Inflammatory macrophage treated with lipopolysaccharide for 1 hour (primary cell): ENCODE results near the gene A3GALT2.

ENCODE experiments used
- DNase-seq, 2 donors: peaks; one replicate each; pipeline ENCODE4 v3.0.0-alpha.2; 2020 to 2022

A3GALT2 gene

DNA sequence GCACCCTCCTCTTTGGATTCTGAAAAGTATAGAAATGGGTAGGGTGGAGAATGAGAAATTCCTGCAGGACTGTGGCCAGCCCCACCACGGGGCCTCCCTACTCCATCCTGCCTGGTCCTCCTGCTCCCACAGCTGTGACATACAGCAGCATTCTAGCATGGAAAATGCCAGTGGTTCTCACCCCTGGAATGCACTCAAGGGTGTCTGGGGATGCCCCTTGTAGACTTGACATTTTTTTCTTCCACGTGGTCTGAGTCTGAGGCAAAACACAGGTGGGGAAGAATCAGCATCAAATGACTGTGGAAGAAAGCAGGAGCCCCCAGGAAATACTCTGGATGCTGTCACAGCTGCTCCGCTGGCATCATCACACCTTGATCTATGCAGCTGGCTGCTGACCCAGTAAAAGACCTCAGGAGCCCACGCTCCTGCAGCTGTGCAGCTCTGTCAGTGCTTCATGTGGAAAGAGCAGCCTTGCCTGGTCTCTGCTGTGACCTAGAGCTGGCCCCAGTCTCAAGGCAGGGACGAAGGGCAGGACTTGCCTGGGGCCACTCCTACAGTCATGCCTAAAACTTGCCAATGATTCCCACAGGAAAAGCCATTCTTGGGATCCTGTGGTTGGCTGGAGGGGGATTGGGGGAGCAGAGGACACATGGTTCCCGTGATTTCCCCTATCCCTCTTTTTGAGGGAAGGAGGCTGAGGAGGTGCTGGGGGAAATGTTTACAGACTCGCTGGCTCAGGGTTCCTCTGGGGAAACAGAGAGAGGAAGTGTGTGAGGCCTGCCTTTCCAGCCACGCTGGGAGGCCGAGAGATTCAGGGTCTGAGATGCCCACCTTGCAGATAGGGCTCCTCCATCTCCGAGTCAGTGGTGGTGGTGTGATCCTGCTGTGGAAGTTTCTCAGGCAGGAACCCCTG lies 10.8 kb upstream of the A3GALT2 start:
- no peak for DNase-seq

- DNase-seq: no peak
Observed at GRCh38 chr1:33330906-33331305, 10.0 kb upstream of the A3GALT2 start.

DNA sequence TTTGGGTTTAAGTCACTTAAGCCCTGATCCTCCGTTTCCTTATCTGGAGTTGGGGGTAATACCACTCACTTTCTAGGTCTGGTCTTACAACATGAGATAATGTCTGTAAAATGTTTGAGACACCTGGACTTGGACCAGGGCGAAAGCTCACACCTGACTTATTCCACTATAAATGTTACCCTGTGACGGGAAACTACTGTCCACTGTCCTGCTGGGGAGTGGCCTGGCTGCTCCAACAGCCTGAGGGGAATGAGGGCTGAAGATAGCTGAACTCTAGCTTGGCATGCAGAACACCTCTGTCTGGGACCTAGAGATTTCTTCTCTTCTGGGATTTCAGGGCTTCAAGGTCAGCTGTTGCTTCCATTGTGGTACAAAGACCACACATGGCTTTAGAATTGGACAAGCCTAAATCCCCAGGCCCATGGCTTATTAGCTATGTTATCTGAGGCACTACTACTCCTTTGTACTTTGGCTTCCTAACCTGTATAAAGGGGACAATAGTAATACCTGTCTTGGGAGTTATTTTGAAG lies 9.5 kb upstream of the A3GALT2 start:
- no peak for DNase-seq

- DNase-seq: no peak
Observed at GRCh38 chr1:33329600-33330305, 8.9 kb upstream of the A3GALT2 start.

DNA sequence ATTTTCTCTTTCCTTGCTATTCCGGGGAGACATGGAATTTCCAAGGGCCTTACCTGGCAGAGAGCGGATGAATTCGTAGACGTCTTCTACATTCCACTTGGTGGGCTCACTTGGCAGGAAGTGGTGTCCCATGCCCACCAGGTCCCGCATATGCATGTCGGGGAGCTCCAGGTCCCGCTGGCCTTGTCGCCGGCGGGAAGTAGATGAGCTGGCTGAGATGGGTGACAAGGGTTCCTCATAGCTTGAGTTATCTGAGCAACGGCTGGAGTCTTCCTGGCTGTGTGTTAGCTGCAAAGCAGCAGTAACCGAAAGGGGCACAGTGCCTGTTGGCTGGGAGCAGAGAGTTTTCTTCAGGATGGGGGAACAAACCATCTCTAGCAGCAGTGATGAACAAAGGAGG lies 7.9 kb upstream of the A3GALT2 start:
- DNase-seq: no peak

DNA sequence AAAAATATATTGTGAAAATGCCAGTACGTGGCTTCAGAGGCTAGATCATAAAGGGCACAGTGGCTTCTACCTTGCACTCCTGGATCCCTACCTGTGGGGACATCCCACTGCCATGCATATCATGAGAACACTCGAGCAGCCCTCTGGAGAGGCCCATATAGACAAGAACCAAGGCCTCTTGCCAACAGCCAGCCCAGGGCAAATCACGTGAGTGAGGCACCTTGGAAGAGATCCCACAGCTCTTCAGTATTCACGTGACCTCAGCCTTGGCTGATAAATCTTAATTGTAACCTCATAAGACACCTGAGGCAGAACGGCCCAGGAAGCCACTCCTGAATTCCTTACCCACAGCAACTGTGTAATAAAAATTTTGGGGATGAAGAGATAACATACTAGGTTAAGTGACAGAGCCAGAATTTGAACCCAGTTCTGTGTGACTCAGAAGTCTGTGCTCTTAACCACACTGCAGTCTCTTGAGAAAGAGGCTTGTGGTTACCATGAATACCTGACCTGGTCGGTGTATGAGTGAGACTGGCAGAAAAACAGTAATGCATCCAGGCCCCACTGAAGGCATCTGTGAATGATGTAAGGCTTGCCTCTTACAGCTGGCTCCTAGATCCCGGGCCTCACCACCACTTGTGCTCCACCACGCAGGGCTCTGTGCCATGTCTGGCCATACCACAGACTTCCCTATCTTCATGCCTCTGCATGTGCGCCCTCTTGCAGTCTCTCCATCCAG lies 6.9 kb upstream of the A3GALT2 start:
- DNase-seq: no peak

DNA sequence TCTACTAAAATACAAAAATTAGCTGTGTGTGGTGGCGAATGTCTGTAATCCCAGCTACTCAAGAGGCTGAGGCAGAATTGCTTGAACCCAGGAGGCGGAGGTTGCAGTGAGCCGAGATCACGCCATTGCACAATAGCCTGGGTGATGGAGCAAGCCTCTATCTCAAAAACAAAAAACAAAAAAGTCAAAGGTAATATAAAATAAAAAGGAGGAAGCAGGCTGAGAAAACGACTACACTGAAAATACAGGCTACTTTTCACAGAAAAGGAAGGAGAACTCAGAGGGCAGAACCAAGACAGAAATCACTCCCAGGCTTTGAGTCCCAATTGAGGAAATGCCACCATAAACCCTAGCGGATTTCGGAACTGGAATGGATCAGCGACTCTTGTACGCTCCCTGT lies 5.9 kb upstream of the A3GALT2 start:
- peak; percentile 56 to 62 for DNase-seq

- DNase-seq: no peak
Observed at GRCh38 chr1:33324677-33325575, 4.0 kb upstream of the A3GALT2 start.

- DNase-seq: no peak
Observed at GRCh38 chr1:33323663-33324477, 3.0 kb upstream of the A3GALT2 start.

- no peak for DNase-seq
Observed at GRCh38 chr1:33322870-33323585, 2.1 kb upstream of the A3GALT2 start.

DNA sequence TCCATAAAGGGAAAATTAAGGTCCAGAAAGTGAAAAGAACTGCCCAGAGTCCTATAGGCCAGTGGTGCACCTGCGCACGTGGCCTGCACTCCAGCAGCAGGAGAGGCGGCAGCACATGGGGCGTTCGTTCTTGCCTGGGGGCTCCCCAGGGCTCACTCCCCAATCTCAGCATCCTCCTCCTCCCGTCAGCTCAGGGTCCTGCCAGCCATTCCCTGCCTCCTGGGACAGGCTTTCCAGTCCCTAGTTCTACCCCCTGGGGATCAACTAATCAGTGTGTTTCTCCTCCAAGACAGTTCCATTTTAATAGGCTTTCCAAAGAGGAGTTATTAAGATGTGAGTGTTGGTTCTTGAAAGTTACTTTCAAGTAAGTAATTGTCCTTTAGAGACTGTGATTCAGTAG lies 1.2 kb upstream of the A3GALT2 start:
- no peak for DNase-seq

DNA sequence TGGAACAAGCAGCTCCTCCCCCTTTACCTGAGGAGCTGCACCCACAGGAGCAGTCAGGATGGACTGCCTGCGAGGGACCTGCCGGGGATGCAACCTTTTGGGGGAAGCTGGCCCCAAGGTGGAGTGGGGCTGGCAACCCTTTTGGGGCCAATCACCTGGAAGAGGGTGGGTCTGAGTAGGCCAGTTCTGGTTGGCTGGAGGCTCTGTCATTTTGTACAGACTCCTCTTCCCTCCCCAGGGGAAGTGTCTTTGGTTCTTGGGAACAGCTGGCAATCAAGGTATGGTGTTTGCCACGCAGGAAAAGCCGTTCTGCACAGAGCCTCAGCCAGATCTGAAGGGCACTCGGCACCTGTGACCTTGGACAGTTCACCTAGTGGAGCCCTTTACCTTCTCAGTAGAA lies 280 bp upstream of the A3GALT2 start:
- DNase-seq: no peak

DNA sequence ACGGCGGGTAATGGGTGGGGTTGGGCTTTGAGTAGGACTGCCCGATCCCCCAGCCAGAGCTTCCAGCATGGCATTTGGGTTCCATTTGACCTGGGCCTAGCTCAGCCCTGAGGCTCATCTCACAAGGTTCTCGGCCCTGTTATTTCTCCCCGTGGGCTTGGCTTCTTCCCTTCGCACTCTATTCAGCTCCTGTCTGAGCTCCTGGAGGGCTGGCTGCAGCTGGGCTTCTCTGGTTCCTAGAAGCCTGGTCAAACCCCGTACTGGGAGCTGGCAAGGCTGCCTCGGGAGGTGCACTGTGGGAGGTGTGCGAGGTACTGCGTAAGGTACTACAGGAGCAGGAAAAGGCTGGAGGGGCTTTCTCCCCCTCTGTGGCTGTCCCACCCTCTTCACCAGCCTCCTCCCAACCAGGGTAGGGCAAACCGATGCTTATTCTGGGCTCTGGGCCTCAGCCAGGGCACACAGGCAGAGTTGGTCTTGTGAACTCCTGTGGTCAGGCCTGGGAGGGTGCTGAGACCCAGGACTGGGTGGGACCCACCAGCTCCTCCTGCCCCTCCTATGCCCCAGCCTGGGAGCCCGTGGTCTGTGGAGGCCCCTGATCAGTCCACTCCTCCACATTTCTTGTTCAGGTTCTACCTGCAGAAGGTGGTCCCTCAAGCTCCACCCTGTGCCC lies 814 bp downstream of the A3GALT2 start:
- DNase-seq: no peak

GRCh38 chr1:33319186-33319948 lies 1.5 kb downstream of the A3GALT2 start:
- DNase-seq: no peak

- no peak for DNase-seq
Observed at GRCh38 chr1:33317946-33318345, 3.0 kb downstream of the A3GALT2 start.

DNA sequence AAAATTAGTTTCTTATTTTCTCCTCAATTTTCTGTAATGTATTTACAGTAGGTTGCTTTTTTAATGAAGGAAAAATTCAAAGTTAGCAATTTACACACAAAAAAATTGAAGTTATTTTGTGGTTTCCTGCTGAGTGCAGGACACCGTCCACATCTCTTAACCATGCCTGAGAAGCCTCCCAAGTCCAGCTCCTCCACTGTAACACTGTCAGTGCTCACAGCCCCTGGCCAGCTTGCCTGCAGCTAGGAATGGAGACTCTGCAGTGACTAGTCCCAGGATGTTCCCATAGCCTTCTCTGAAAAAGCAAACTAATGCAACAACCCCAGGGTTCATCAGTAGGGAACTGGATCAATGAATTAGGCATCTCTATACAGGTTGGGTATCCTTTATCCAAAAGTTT lies 3.5 kb downstream of the A3GALT2 start:
- no peak for DNase-seq

GRCh38 chr1:33316601-33317000 lies 4.3 kb downstream of the A3GALT2 start:
- no peak for DNase-seq

DNA sequence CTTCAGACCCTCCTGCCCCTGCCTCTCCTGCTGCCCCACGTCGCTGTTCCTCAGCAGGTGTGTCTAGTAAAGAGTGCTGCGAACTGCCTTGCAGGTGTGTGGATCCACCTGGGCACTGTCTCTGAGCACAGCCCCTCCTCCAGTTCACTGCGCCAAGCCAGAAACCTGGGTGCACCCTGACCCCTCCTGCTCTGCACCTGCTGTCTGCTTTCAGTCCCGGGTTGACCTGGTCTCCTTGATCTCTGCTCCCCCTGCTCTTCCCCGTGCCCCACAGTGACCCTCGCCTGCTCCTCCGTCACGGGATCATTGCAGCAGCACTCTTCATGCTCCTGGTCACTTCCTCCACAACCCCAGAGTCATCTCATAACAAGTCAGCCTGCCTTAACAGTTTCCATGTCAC lies 6.5 kb downstream of the A3GALT2 start:
- no peak for DNase-seq

DNA sequence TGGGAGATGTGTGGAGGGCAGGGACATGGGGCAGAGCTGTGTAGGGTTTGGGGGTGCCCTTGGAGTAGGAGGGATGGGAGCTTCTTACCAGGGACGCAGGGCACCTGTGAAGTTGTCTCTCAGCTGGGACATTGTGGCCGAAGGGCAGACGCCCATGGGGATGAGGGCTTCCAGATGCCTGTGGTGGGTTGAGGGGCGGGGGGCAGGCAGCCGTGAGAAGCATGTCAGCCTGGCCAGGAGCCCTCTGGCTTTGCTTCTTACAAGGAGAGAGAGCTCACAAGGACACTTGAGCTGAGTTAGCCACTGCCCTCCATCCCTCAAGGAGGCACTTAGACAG lies 8.5 kb downstream of the A3GALT2 start:
- no peak for DNase-seq
